CD4-positive, alpha-beta T cell treated with Interleukin-1 beta for 1 hour (primary cell): ENCODE data around the gene DST.
"Not testable (repeated sequence)": the region's sequence is repeated elsewhere in the genome, so short reads cannot be mapped to it uniquely, and the experiment has no call there.

ENCODE experiments used
- DNase-seq, 2 donors: peaks; one replicate each; pipeline ENCODE4 v3.0.0-alpha.2; 2020 to 2022

DST gene

GRCh38 chr6:56567501-56567900 lies 75.2 kb downstream of the DST start:
- DNase-seq: no peak

GRCh38 chr6:56562730-56563129 lies 80.0 kb downstream of the DST start:
- DNase-seq: not testable (repeated sequence)

- no peak for DNase-seq
Observed at GRCh38 chr6:56556751-56557540, 85.7 kb downstream of the DST start.

GRCh38 chr6:56555438-56555872 lies 87.2 kb downstream of the DST start:
- DNase-seq: no peak

GRCh38 chr6:56552187-56553130 lies 90.2 kb downstream of the DST start:
- DNase-seq: no peak

- DNase-seq: no peak
Observed at GRCh38 chr6:56551409-56552120, 91.1 kb downstream of the DST start.

- DNase-seq: no peak
Observed at GRCh38 chr6:56550301-56550700, 92.4 kb downstream of the DST start.

- DNase-seq: no peak
Observed at GRCh38 chr6:56549014-56549413, 93.7 kb downstream of the DST start.

- no peak for DNase-seq
Observed at GRCh38 chr6:56547687-56548086, 95.0 kb downstream of the DST start.

- DNase-seq: peak; percentile 58 to 71
Observed at GRCh38 chr6:56542364-56543331, 100.0 kb downstream of the DST start.

GRCh38 chr6:56541741-56542360 lies 100.8 kb downstream of the DST start:
- no peak for DNase-seq

- no peak for DNase-seq
Observed at GRCh38 chr6:56541030-56541600, 101.6 kb downstream of the DST start.

GRCh38 chr6:56540232-56541029 lies 102.3 kb downstream of the DST start:
- DNase-seq: no peak

- no peak for DNase-seq
Observed at GRCh38 chr6:56539527-56540105, 103.1 kb downstream of the DST start.

- DNase-seq: no peak
Observed at GRCh38 chr6:56538851-56539250, 103.8 kb downstream of the DST start.

GRCh38 chr6:56537223-56537770 lies 105.4 kb downstream of the DST start:
- DNase-seq: no peak

- no peak for DNase-seq
Observed at GRCh38 chr6:56536536-56536935, 106.2 kb downstream of the DST start.

GRCh38 chr6:56535626-56536025 lies 107.1 kb downstream of the DST start:
- no peak for DNase-seq

- DNase-seq: no peak
Observed at GRCh38 chr6:56534680-56535419, 107.8 kb downstream of the DST start.
